Esophagus squamous epithelium (tissue), 4 donors: Measurements from ENCODE around the gene MYRFL.

Experiments used
- CTCF ChIP-seq, 6 experiments: fragments of 450-650 bp in 4 of 6; fragments of 200-600 bp in 2 of 6; sonication (generic) in 2 of 6; IDR thresholded peaks; one replicate each; pipeline ENCODE4 v1.5.1; 2016 to 2019; ENCODE audit warnings: antibody characterized with exemption in 6 of 6, mild to moderate bottlenecking in 4 of 6, moderate library complexity in 4 of 6
- POLR2A ChIP-seq, 4 donors: fragments of 450-650 bp; IDR thresholded peaks; one replicate each; pipeline ENCODE4 v1.6.1; 2017; ENCODE audit warnings: antibody characterized with exemption in 4 of 4, mild to moderate bottlenecking in 4 of 4, moderate library complexity in 3 of 4

GRCh38 chr12:69994724-69995173 is 169.7 kb downstream of the MYRFL start:
- TF ChIP-seq POLR2A (IDR thresholded peaks at IDR 0.05) = no peak
- no peak for TF ChIP-seq CTCF (IDR thresholded peaks at IDR 0.05)
